HepG2 (cell line): ENCODE measurements around the gene RASA4B. TPM values are rescaled to one million over a fixed set of nuclear protein-coding genes. Genes with fewer than 3 reads are reported as not detected.

Experiments
- AGO2 ChIP-seq: fragments of 200-400 bp; formaldehyde crosslinking; optimal IDR thresholded peaks from 2 replicates; pipeline ENCODE3; 2017; ENCODE audit warnings: mild to moderate bottlenecking, low read depth, low read length, moderate library complexity
- BHLHE40 ChIP-seq: IDR thresholded peaks from 2 replicates; pipeline ENCODE4 v1.6.1; 2011; ENCODE audit warnings: low read length, improper control_type of control experiment
- KDM5B ChIP-seq: sonication (generic); formaldehyde crosslinking; IDR thresholded peaks from 2 replicates; pipeline ENCODE4 v1.4.0; 2020; ENCODE audit warnings: missing genetic modification reagents, mild to moderate bottlenecking, borderline replicate concordance
- SIN3A ChIP-seq: IDR thresholded peaks from 2 replicates; pipeline ENCODE4 v1.6.1; 2011; ENCODE audit warnings: low read depth, mild to moderate bottlenecking, control low read depth, low read length, borderline replicate concordance
- SIN3B ChIP-seq: fragments of 150-350 bp; IDR thresholded peaks from 2 replicates; pipeline ENCODE4 v1.6.1; 2014; ENCODE audit warnings: low read length
- ZC3H13 ChIP-seq: sonication (generic); formaldehyde crosslinking; IDR thresholded peaks from 2 replicates; pipeline ENCODE4 v1.8.1; 2023; ENCODE audit warnings: mild to moderate bottlenecking, missing genetic modification reagents, moderate library complexity
- ZNF225 ChIP-seq: sonication (generic); formaldehyde crosslinking; IDR thresholded peaks from 2 replicates; pipeline ENCODE4 v1.4.0; 2020; ENCODE audit warnings: mild to moderate bottlenecking, missing genetic modification reagents
- ZNF253 ChIP-seq: sonication (generic); formaldehyde crosslinking; IDR thresholded peaks from 2 replicates; pipeline ENCODE4 v1.8.0; 2022; ENCODE audit warnings: mild to moderate bottlenecking, missing genetic modification reagents, borderline replicate concordance
- ZNF781 ChIP-seq: sonication (generic); formaldehyde crosslinking; IDR thresholded peaks from 2 replicates; pipeline ENCODE4 v1.5.1; 2020; ENCODE audit warnings: borderline replicate concordance, mild to moderate bottlenecking, missing genetic modification reagents; ENCODE audit errors: not compliant biosample characterization
- ZNF839 ChIP-seq: sonication (generic); formaldehyde crosslinking; IDR thresholded peaks from 2 replicates; pipeline ENCODE4 v1.4.0; 2020; ENCODE audit warnings: missing genetic modification reagents, mild to moderate bottlenecking, borderline replicate concordance
- polyA plus RNA-seq, 8 experiments: library from polyadenylated mRNA; depleted of rRNA in 3 of 8; stranded (reverse) in 7 of 8; unstranded in 1 of 8; fragments of >200 nt; fragmentation: Illumina TruSeq in 4 of 8; extraction: Trizol in 4 of 8; gene quantifications; 2 replicates each; pipeline versions ENCODE4 v1.2.1 to v1.2.3, GENCODE V29; 2011 to 2016; ENCODE audit warnings: low read depth in 4 of 8, missing spikeins in 1 of 8, mixed read lengths in 1 of 8; ENCODE audit not compliant: insufficient read depth in 1 of 8
- total RNA-seq, 5 experiments: library from RNA; depleted of rRNA; stranded (reverse); fragments of >200 nt; fragmentation: Illumina TruSeq; extraction: Trizol; gene quantifications; 2 replicates each; pipeline ENCODE4 v1.2.3, GENCODE V29; 2016; ENCODE audit warnings: low read depth in 1 of 5
- TF ChIP-seq, protein P1 (sequence below): sonication (generic); formaldehyde crosslinking; IDR thresholded peaks from 2 replicates; pipeline ENCODE4 v1.4.0; 2020; ENCODE audit warnings: mild to moderate bottlenecking, missing genetic modification reagents, borderline replicate concordance
- TF ChIP-seq, protein P2 (sequence below): IDR thresholded peaks from 2 replicates; pipeline ENCODE4 v1.6.1; 2016; ENCODE audit warnings: missing compliant biosample characterization, missing genetic modification reagents, borderline replicate concordance
- TF ChIP-seq, protein P3 (sequence below): sonication (generic); formaldehyde crosslinking; IDR thresholded peaks from 2 replicates; pipeline ENCODE4 v1.8.0; 2022; ENCODE audit warnings: mild to moderate bottlenecking, missing genetic modification reagents, moderate library complexity
- TF ChIP-seq, protein P4 (sequence below): fragments of 450-650 bp; IDR thresholded peaks from 2 replicates; pipeline ENCODE4 v1.6.1; 2016
- TF ChIP-seq, protein P5 (sequence below): IDR thresholded peaks from 2 replicates; pipeline ENCODE4 v1.6.1; 2016; ENCODE audit warnings: low read depth

RASA4B gene
- total and polyA plus RNA-seq, 2 of the 13 experiments (the other 11 are each of a cell fraction or from before 2014, with no cell fraction given), result 0.82 to 1.3 TPM

DNA sequence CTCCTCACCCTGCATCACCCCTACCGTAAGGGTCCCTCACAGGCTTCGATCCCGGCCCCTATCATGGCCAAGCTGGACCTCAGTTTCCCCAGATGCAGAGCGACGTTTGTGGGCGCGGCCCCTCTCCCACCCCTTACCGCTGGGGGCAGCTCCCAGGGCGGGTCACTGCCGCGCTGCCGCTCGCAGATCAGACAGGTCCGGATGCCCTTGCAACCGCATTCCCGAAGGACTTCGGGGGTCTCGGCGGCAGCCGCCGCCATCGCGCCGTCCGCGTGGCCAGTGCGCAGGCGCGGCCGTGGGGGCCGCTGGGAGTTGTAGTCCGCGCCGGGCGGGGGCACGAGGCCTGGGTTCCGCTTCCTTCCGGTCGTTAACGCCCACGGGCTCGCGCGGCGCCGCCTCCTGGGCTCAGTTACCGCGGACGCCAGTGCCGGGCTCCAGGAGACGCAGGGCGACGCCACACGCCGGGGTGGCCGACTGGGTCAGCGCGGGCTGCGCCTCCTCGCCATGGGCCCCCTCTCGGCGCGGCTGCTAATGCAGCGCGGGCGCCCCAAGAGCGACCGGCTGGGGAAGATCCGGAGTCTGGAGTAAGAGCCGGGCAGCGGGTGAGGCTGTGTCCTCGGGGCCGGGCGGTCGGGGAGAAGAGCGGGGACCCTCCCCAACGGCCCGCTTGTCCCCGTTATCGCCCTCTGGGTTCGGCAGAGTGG, 52.8 kb downstream of the RASA4B start, which contains the start of the genes ALKBH4 and LRWD1 (continued):
- TF ChIP-seq, protein P1, sequence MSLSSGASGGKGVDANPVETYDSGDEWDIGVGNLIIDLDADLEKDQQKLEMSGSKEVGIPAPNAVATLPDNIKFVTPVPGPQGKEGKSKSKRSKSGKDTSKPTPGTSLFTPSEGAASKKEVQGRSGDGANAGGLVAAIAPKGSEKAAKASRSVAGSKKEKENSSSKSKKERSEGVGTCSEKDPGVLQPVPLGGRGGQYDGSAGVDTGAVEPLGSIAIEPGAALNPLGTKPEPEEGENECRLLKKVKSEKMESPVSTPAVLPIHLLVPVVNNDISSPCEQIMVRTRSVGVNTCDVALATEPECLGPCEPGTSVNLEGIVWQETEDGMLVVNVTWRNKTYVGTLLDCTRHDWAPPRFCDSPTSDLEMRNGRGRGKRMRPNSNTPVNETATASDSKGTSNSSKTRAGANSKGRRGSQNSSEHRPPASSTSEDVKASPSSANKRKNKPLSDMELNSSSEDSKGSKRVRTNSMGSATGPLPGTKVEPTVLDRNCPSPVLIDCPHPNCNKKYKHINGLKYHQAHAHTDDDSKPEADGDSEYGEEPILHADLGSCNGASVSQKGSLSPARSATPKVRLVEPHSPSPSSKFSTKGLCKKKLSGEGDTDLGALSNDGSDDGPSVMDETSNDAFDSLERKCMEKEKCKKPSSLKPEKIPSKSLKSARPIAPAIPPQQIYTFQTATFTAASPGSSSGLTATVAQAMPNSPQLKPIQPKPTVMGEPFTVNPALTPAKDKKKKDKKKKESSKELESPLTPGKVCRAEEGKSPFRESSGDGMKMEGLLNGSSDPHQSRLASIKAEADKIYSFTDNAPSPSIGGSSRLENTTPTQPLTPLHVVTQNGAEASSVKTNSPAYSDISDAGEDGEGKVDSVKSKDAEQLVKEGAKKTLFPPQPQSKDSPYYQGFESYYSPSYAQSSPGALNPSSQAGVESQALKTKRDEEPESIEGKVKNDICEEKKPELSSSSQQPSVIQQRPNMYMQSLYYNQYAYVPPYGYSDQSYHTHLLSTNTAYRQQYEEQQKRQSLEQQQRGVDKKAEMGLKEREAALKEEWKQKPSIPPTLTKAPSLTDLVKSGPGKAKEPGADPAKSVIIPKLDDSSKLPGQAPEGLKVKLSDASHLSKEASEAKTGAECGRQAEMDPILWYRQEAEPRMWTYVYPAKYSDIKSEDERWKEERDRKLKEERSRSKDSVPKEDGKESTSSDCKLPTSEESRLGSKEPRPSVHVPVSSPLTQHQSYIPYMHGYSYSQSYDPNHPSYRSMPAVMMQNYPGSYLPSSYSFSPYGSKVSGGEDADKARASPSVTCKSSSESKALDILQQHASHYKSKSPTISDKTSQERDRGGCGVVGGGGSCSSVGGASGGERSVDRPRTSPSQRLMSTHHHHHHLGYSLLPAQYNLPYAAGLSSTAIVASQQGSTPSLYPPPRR, result no peak
- TF ChIP-seq, protein P2, sequence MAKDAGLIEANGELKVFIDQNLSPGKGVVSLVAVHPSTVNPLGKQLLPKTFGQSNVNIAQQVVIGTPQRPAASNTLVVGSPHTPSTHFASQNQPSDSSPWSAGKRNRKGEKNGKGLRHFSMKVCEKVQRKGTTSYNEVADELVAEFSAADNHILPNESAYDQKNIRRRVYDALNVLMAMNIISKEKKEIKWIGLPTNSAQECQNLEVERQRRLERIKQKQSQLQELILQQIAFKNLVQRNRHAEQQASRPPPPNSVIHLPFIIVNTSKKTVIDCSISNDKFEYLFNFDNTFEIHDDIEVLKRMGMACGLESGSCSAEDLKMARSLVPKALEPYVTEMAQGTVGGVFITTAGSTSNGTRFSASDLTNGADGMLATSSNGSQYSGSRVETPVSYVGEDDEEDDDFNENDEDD, result peak; percentile 70
- TF ChIP-seq ZNF839 (0 out of 2 replicates have a peak, but pooled peaks have one; percentile 70), AGO2 (peak; percentile 53), ZNF781 (no peak), KDM5B (CRISPR knock-in tag) (peak; percentile 75; the same call in 1 of the 2 replicates), ZNF225 (CRISPR knock-in tag) (0 out of 2 replicates have a peak, but pooled peaks have one; percentile 61), SIN3A (peak; percentile 85; the same call in 1 of the 2 replicates), BHLHE40 (0 out of 2 replicates have a peak, but pooled peaks have one; percentile 37), ZC3H13 (CRISPR knock-in tag) (peak; percentile 79; the same call in 1 of the 2 replicates), ZNF253 (CRISPR knock-in tag) (no peak), SIN3B (peak; percentile 66)
- TF ChIP-seq, protein P3, sequence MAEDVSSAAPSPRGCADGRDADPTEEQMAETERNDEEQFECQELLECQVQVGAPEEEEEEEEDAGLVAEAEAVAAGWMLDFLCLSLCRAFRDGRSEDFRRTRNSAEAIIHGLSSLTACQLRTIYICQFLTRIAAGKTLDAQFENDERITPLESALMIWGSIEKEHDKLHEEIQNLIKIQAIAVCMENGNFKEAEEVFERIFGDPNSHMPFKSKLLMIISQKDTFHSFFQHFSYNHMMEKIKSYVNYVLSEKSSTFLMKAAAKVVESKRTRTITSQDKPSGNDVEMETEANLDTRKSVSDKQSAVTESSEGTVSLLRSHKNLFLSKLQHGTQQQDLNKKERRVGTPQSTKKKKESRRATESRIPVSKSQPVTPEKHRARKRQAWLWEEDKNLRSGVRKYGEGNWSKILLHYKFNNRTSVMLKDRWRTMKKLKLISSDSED, result no peak
- TF ChIP-seq, protein P4, sequence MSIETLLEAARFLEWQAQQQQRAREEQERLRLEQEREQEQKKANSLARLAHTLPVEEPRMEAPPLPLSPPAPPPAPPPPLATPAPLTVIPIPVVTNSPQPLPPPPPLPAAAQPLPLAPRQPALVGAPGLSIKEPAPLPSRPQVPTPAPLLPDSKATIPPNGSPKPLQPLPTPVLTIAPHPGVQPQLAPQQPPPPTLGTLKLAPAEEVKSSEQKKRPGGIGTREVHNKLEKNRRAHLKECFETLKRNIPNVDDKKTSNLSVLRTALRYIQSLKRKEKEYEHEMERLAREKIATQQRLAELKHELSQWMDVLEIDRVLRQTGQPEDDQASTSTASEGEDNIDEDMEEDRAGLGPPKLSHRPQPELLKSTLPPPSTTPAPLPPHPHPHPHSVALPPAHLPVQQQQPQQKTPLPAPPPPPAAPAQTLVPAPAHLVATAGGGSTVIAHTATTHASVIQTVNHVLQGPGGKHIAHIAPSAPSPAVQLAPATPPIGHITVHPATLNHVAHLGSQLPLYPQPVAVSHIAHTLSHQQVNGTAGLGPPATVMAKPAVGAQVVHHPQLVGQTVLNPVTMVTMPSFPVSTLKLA, result peak; percentile 62; the same call in 1 of the 2 replicates
- TF ChIP-seq, protein P5, sequence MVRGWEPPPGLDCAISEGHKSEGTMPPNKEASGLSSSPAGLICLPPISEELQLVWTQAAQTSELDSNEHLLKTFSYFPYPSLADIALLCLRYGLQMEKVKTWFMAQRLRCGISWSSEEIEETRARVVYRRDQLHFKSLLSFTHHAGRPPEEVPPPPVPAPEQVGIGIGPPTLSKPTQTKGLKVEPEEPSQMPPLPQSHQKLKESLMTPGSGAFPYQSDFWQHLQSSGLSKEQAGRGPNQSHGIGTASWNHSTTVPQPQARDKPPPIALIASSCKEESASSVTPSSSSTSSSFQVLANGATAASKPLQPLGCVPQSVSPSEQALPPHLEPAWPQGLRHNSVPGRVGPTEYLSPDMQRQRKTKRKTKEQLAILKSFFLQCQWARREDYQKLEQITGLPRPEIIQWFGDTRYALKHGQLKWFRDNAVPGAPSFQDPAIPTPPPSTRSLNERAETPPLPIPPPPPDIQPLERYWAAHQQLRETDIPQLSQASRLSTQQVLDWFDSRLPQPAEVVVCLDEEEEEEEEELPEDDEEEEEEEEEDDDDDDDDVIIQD (CRISPR knock-in tag), result no peak
